ENCODE results near the gene LRRC3C.

- TF ChIP-seq CTCF (conservative IDR thresholded peaks at IDR 0.05; ENCODE audit: low read length), result no peak
- TF ChIP-seq EZH2phosphoT487 (IDR thresholded peaks at IDR 0.05; ENCODE audit: borderline replicate concordance), result no peak
Measured at GRCh38 chr17:39979016-39979670, 51.6 kb downstream of the LRRC3C start.

Measured in Loucy (cell line).